ENCODE results near the gene GPR137. TPM values are rescaled to one million over a fixed set of nuclear protein-coding genes. Genes with fewer than 3 reads are reported as not detected.

GPR137 gene
- total RNA-seq, 4 donors from 2014 or later = 12.5 to 25.7 (median 20.0) TPM

DNA sequence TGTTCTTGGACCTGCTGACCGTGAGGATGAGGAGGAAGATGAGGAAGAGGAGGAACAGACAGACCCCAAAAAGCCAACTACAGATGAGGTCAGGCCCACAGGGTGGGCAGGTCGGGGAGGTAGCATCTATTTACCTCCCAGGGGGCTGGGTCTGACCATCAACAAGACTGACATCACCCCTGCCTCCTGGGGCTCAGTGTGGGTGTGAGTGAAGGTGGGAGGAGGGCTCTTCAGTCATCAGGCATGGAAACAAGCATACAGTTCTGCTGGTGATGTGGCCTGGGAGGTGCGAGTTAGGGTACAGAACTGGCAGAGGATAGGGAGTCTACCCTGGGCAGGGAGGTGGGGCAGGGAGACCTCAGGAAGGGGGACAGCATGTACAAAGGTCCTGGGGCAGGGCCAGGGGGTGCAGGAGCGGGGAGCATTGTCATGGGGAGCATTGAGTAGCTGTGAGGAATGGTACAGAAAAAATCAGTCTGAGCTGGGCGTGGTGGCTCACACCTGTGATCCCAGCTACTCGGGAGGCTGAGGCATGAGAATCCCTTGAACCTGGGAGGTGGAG is 25.4 kb upstream of the GPR137 start:
- Histone ChIP-seq H3K27me3 (no peaks in the 10 kb centered on the region), H3K27ac (no peak overlapping the region), H3K4me1 (no peaks in the 10 kb centered on the region), H3K4me3 (no peak overlapping the region), H3K9me3 (no peaks in the 10 kb centered on the region), H3K36me3 (peaks cover 0 to 98% (median 6%) of the 10 kb centered on the region in 3 donors)
- TF ChIP-seq, protein P1, sequence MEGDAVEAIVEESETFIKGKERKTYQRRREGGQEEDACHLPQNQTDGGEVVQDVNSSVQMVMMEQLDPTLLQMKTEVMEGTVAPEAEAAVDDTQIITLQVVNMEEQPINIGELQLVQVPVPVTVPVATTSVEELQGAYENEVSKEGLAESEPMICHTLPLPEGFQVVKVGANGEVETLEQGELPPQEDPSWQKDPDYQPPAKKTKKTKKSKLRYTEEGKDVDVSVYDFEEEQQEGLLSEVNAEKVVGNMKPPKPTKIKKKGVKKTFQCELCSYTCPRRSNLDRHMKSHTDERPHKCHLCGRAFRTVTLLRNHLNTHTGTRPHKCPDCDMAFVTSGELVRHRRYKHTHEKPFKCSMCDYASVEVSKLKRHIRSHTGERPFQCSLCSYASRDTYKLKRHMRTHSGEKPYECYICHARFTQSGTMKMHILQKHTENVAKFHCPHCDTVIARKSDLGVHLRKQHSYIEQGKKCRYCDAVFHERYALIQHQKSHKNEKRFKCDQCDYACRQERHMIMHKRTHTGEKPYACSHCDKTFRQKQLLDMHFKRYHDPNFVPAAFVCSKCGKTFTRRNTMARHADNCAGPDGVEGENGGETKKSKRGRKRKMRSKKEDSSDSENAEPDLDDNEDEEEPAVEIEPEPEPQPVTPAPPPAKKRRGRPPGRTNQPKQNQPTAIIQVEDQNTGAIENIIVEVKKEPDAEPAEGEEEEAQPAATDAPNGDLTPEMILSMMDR (IDR thresholded peaks at IDR 0.05) = no peak
- TF ChIP-seq EP300 (IDR thresholded peaks at IDR 0.05) = no peak
- no peak for DNase-seq (ENCODE audit: low spot score in 2 of 2)
- WGBS, 2 donors = 89 to 95% methylated on average over 6 of the region's 6 CpGs

DNA sequence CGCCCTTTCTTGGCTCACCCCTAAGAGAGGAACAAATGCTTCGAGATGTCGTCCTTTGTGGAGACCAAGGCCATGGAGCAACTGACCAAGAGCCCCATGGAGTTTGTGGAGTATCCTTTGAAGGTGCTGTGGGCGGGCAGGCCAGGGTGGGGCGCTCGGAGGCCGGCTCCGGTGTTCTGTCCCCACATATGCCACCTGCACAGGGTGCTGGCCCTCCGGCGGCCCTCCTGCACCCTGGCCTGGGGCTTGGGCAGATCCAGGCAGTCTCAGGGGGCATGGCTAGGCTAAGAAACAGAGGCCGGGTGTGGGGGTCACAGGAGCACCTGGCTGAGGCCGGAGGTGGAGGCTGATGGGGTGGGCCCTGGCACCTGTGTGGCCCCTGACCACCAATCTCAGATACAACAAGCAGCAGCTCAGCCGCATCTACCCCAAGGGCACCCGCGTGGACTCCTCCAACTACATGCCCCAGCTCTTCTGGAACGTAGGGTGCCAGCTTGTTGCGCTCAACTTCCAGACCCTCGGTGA is 24.0 kb upstream of the GPR137 start:
- H3K9me3 ChIP-seq = no peaks in the 10 kb centered on the region
- no peak overlapping the region for H3K4me3 ChIP-seq
- no peak for DNase-seq (ENCODE audit: low spot score in 2 of 2)
- H3K36me3 ChIP-seq = peaks cover 0 to 98% (median 6%) of the 10 kb centered on the region in 3 donors
- H3K27me3 ChIP-seq = no peaks in the 10 kb centered on the region
- H3K4me1 ChIP-seq = no peaks in the 10 kb centered on the region
- WGBS, 2 donors = 90 to 92% methylated on average over 15 to 17 of the region's 18 CpGs
- no peak for TF ChIP-seq EP300 (IDR thresholded peaks at IDR 0.05)
- TF ChIP-seq POLR2A (IDR thresholded peaks at IDR 0.05) = no peak
- TF ChIP-seq, protein P1 (IDR thresholded peaks at IDR 0.05) = no peak
- no peak overlapping the region for H3K27ac ChIP-seq

DNA sequence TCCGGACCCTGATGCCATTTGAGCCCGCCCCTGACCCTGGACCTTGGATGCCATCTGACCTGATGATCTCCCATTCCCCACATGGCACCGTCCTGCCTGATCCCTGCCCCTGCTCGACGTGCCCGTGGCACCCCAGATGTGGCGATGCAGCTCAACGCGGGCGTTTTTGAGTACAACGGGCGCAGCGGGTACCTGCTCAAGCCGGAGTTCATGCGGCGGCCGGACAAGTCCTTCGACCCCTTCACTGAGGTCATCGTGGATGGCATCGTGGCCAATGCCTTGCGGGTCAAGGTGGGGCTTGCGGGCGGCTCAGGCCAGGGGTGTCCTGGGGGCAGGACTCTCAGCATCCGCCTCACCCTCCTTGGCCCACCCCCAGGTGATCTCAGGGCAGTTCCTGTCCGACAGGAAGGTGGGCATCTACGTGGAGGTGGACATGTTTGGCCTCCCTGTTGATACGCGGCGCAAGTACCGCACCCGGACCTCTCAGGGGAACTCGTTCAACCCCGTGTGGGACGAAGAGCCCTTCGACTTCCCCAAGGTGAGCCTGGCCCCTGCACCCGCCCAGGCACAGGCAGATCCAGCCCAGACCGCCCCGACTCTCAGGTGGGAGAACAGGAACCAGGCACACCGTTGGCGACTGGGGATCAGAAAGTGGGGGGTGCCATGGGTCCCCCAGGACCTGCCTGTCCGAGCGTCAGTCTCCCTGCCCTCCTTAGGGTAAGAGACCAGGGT is 23.2 kb upstream of the GPR137 start:
- Histone ChIP-seq H3K36me3 (peaks cover 0 to 97% (median 6%) of the 10 kb centered on the region in 3 donors), H3K4me3 (no peak overlapping the region), H3K4me1 (peaks cover 0 to 8% (median 5%) of the 10 kb centered on the region in 4 donors), H3K9me3 (no peaks in the 10 kb centered on the region), H3K27ac (no peak overlapping the region), H3K27me3 (no peaks in the 10 kb centered on the region)
- TF ChIP-seq, protein P1 (IDR thresholded peaks at IDR 0.05) = no peak
- TF ChIP-seq POLR2A (IDR thresholded peaks at IDR 0.05) = no peak
- no peak for TF ChIP-seq EP300 (IDR thresholded peaks at IDR 0.05)
- 91 to 92% methylated on average over 34 to 36 of the region's 42 CpGs for WGBS, 2 donors
- no peak for DNase-seq (ENCODE audit: low spot score in 2 of 2)

DNA sequence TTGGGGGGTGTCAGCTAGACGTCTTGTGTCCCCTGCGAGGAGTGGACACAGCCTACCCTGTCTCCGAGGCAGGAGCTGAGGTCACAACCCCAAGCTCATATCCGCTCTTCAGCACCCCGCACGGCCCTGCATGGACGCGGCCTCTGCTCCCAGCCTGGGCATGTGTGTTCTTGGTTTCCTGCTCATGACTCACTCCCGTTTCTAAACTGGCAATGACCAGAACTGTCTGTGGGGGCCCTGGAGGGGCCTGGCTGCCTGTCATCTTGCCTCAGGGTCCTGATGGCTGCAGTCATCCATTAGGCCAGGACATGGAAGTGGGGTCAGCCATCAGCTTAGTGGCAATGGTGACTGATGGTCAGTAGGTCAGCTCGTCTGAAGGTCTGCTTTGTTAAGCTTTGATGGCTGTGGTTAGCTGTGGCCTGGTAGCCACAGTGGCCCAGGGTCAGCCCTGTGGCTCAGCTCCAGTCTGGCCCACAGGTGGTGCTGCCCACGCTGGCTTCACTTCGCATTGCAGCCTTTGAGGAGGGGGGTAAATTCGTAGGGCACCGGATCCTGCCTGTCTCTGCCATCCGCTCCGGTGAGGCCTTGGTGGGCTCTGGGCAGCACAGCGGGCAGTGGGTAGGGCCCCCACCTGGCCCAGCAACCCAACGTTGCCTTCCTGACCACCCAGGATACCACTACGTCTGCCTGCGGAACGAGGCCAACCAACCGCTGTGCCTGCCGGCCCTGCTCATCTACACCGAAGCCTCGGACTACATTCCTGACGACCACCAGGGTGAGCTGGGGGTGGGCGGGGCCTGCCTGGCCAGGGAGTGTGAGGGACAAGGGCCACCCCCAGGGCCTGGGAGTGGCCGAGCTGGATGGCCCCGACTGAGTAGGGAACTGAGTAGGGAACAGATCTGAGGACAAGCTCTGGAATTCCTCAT is 22.4 kb upstream of the GPR137 start:
- Histone ChIP-seq H3K4me3 (no peak overlapping the region), H3K36me3 (peaks cover 0 to 89% (median 6%) of the 10 kb centered on the region in 3 donors), H3K27me3 (no peaks in the 10 kb centered on the region), H3K4me1 (peaks cover 0 to 17% (median 13%) of the 10 kb centered on the region in 4 donors), H3K27ac (no peak overlapping the region), H3K9me3 (no peaks in the 10 kb centered on the region)
- TF ChIP-seq EP300 (IDR thresholded peaks at IDR 0.05) (no peak), POLR2A (IDR thresholded peaks at IDR 0.05) (no peak)
- TF ChIP-seq, protein P1 (IDR thresholded peaks at IDR 0.05) = no peak
- WGBS, 2 donors = 69 to 72% methylated on average over 16 to 28 of the region's 29 CpGs
- no peak for DNase-seq (ENCODE audit: low spot score in 2 of 2)

Data from tibial nerve (tissue), 4 donors.